ENCODE results near the gene MRPS23. TPM values are rescaled to one million over a fixed set of nuclear protein-coding genes. Genes with fewer than 3 reads are reported as not detected.

The MRPS23 gene
- total and polyA plus RNA-seq, 2 experiments from 2014 or later, result 53.2 to 74.5 TPM

GRCh38 chr17:57856792-57857620, 7.2 kb upstream of the MRPS23 start (continued):
- TF ChIP-seq ZNF462 (CRISPR knock-in tag; IDR thresholded peaks at IDR 0.05) (no peak), CTCF (conservative IDR thresholded peaks at IDR 0.05; ENCODE audit: low read depth in 2 of 2) (no peak), EZH2phosphoT487 (IDR thresholded peaks at IDR 0.05; ENCODE audit: unreplicated experiment) (no peak), JUNB (IDR thresholded peaks at IDR 0.05; ENCODE audit: unreplicated experiment) (no peak), ETS1 (IDR thresholded peaks at IDR 0.05) (no peak)
